Stimulated activated CD4-positive, alpha-beta T cell treated with anti-CD3 and anti-CD28 coated beads, Interleukin-15, amount 100 ng/mL, for 48 hours (primary cell): Measurements from ENCODE around the gene FOXJ1.
A peak's percentile ranks its signal among the peaks of the same experiment; 100 is the strongest.

ENCODE experiments used
- DNase-seq, 2 donors: peaks; one replicate each; pipeline ENCODE4 v3.0.0-alpha.2; 2020; ENCODE audit warnings: low read depth in 2 of 2

The FOXJ1 gene

GRCh38 chr17:76160896-76161528 is 20.0 kb upstream of the FOXJ1 start:
- no peak for DNase-seq

- DNase-seq = no peak
Observed at GRCh38 chr17:76159157-76159556, 18.1 kb upstream of the FOXJ1 start.

GRCh38 chr17:76157759-76158158 is 16.7 kb upstream of the FOXJ1 start:
- DNase-seq = no peak

- no peak for DNase-seq
Observed at GRCh38 chr17:76156662-76156991, 15.6 kb upstream of the FOXJ1 start.

GRCh38 chr17:76155988-76156661 is 15.1 kb upstream of the FOXJ1 start:
- DNase-seq = no peak

- DNase-seq = no peak
Observed at GRCh38 chr17:76154936-76155845, 14.1 kb upstream of the FOXJ1 start.

GRCh38 chr17:76154292-76154691 is 13.2 kb upstream of the FOXJ1 start:
- DNase-seq = no peak

GRCh38 chr17:76153640-76154039 is 12.6 kb upstream of the FOXJ1 start:
- no peak for DNase-seq

GRCh38 chr17:76153202-76153601 is 12.2 kb upstream of the FOXJ1 start:
- DNase-seq = no peak

GRCh38 chr17:76152591-76152990 is 11.5 kb upstream of the FOXJ1 start:
- no peak for DNase-seq

- DNase-seq = no peak
Observed at GRCh38 chr17:76151896-76152454, 10.9 kb upstream of the FOXJ1 start.

- DNase-seq = no peak
Observed at GRCh38 chr17:76150712-76151622, 9.9 kb upstream of the FOXJ1 start.

- DNase-seq = no peak
Observed at GRCh38 chr17:76149214-76149613, 8.2 kb upstream of the FOXJ1 start.

GRCh38 chr17:76148015-76148326 is 6.9 kb upstream of the FOXJ1 start:
- DNase-seq = no peak

GRCh38 chr17:76147211-76148014 is 6.4 kb upstream of the FOXJ1 start:
- no peak for DNase-seq

- no peak for DNase-seq
Observed at GRCh38 chr17:76146053-76146851, 5.2 kb upstream of the FOXJ1 start.

- peak in 1 of 2 donors; percentile 31 for DNase-seq
Observed at GRCh38 chr17:76145231-76146052, 4.4 kb upstream of the FOXJ1 start.

GRCh38 chr17:76142585-76143041 is 1.6 kb upstream of the FOXJ1 start:
- DNase-seq = no peak

- DNase-seq = no peak
Observed at GRCh38 chr17:76142039-76142584, 1.1 kb upstream of the FOXJ1 start.
